HG03457 (cell line): ENCODE measurements around the gene PSG1.
"Not testable (repeated sequence)": the region's sequence is repeated elsewhere in the genome, so short reads cannot be mapped to it uniquely, and the experiment has no call there.

Source experiments
- ATAC-seq: cut with Tn5 transposase; IDR thresholded peaks from one replicate; pipeline ENCODE4 v1.9.1; 2021; ENCODE audit warnings: moderate number of reproducible peaks; ENCODE audit not compliant: unreplicated experiment

The PSG1 gene

GRCh38 chr19:42831221-42832019 is 48.1 kb downstream of the PSG1 start:
- ATAC-seq: no peak

DNA sequence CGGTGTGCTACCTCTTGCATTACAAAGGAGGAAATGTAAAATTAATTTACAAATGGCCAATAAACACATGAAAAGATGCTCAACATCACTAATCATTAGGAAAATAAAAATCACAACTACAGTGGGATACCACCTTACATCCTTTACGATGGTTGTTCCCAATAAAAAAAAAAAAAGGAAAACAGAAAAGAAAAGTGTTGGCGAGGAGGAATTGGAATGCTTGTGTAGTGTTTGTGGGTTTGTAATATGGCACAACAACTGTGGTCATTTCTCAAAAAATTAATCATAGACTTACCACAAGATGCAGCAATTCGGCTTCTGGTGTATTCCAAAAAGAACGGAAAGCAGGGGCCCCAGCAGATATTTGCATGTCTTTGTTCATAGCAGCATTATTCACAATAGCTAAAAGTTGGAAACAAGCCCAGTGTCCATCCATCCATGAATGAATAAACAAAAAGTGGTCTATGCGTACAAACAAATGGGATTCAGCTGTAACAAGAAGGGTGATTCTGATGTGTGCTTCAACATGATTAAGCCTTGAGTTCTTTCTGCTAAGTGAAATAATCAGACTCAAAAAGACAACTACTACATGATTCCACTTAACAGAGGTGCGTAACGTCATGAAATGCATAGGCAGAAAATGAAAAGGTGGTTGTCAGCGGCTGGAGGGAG is 58.1 kb downstream of the PSG1 start:
- ATAC-seq: not testable (repeated sequence)

DNA sequence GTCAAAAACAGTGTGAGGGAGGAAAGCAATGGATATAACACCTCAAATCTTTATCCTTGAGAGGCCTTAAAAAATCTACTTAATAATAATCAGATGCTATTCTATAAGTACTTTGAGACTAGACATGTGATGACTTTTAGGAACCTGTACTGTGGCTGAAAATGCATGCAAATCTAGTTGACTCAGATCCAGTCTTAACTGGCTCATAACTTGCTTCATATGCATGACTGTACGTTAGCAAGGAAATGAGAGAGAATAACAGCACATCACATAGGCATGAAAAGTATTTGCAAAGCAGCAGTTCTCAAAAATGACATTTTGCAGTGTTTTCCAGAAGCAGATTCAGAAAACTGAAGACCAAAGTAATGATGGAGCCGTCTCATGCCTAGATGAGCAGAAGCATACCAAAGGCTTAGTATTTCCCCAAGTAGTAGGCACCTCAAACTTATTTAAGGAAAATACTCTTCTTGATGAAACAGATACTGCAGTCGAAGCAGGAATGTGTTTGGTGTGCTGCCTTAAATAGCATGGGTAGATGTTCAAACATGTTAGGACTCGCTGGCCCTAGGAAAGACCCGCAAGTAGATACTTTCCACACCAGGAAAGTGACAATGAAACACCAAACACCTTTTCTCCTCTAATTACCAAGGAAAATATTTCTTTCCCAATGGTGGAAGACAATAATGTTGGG is 59.4 kb downstream of the PSG1 start:
- not testable (repeated sequence) for ATAC-seq

DNA sequence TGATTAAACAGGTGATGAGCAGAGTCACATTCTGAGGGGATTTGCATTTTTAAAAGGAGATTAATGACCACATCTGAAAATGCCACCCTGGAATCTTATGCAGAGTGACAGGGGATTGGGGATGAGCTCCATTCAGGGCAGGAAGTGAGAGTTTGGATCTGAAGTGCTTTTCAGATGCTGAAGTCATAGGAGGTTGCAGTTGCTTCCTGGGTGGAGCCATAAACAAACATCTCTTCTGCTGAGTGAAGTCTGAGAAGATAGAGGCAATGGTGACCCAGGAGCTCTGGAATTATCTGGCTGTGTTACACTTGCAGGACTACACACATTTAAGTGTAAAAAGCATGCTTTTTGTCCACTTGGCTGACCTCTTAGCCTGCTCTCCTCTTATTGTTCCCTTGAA is 62.6 kb downstream of the PSG1 start:
- no peak for ATAC-seq
